K562 (cell line): ENCODE results near the gene AFF1. TPM values are rescaled to one million over a fixed set of nuclear protein-coding genes. Genes with fewer than 3 reads are reported as not detected.

ENCODE experiments used
- CBFA2T3 ChIP-seq: fragments of 450-650 bp; IDR thresholded peaks from 2 replicates; pipeline ENCODE4 v1.6.1; 2017
- CHD4 ChIP-seq: fragments of 200-600 bp; sonication (generic); IDR thresholded peaks from 3 replicates; pipeline ENCODE4 v1.6.1; 2012; ENCODE audit warnings: low read depth, mild to moderate bottlenecking, mixed read lengths, low read length, inconsistent platforms; ENCODE audit not compliant: insufficient read depth, insufficient replicate concordance, poor library complexity, severe bottlenecking
- FOS ChIP-seq: IDR thresholded peaks from 3 replicates; pipeline ENCODE4 v1.6.1; 2011; ENCODE audit not compliant: insufficient read length; ENCODE audit errors: extremely low read depth
- GABPA ChIP-seq: fragments of 200-800 bp; sonication (Bioruptor generic); conservative IDR thresholded peaks from 2 replicates; pipeline ENCODE4 v1.6.1; 2016; ENCODE audit warnings: low read depth, missing genetic modification characterization, missing compliant biosample characterization
- HNRNPLL ChIP-seq: fragments of 200-400 bp; formaldehyde crosslinking; IDR thresholded peaks from 2 replicates; pipeline ENCODE4 v1.6.1; 2017; ENCODE audit warnings: low read length, low read depth, mild to moderate bottlenecking; ENCODE audit not compliant: poor library complexity, severe bottlenecking
- MBD2 ChIP-seq: sonication (generic); IDR thresholded peaks from 2 replicates; pipeline ENCODE4 v1.6.1; 2016; ENCODE audit warnings: low read depth, borderline replicate concordance
- PML ChIP-seq: IDR thresholded peaks from 2 replicates; pipeline ENCODE4 v1.6.1; 2012; ENCODE audit warnings: low read length, inconsistent platforms
- REST ChIP-seq, 2 experiments: fragments of 450-650 bp; formaldehyde crosslinking in 1 of 2; IDR thresholded peaks; 2 replicates each; pipeline versions ENCODE4 v1.4.0 to v1.6.1; 2014 to 2020; ENCODE audit warnings: mild to moderate bottlenecking in 2 of 2, borderline replicate concordance in 1 of 2, low read depth in 1 of 2
- RUNX1 ChIP-seq: sonication (generic); IDR thresholded peaks from 2 replicates; pipeline ENCODE4 v1.6.1; 2016; ENCODE audit warnings: antibody characterized with exemption, low read depth
- SNIP1 ChIP-seq: fragments of 450-650 bp; IDR thresholded peaks from 2 replicates; pipeline ENCODE4 v1.7.1; 2017; ENCODE audit warnings: low read depth, mild to moderate bottlenecking
- TRIM24 ChIP-seq, 2 experiments: fragments of 450-650 bp; IDR thresholded peaks; 2 replicates each; pipeline ENCODE4 v1.6.1; 2016
- ZFPM2 ChIP-seq: fragments of 250-450 bp; sonication (Bioruptor Pico); IDR thresholded peaks from 2 replicates; pipeline ENCODE4 v1.5.1; 2022; ENCODE audit warnings: mild to moderate bottlenecking
- polyA plus RNA-seq, 8 experiments: library from polyadenylated mRNA; depleted of rRNA in 4 of 8; stranded (reverse) in 5 of 8; unstranded in 3 of 8; fragments of >200 nt; fragmentation: Nextera tagmentation in 2 of 8; fragmentation: Illumina TruSeq in 1 of 8; extraction: Ambion mirVana in 2 of 8; extraction: Trizol in 1 of 8; gene quantifications; 2 replicates each; pipeline versions ENCODE4 v1.2.1 to v1.2.3, GENCODE V29; 2011 to 2014; ENCODE audit warnings: inconsistent platforms in 1 of 8, missing spikeins in 1 of 8
- total RNA-seq, 7 experiments: library from RNA; depleted of rRNA in 6 of 7; stranded (reverse); fragments of >200 nt in 6 of 7; fragmentation: Illumina TruSeq in 2 of 7; extraction: Trizol in 2 of 7; gene quantifications; 2 replicates each; pipeline versions ENCODE4 v1.2.1 to v1.2.3, GENCODE V29; 2011 to 2021; ENCODE audit warnings: low replicate concordance in 1 of 7
- TF ChIP-seq, protein P1 (sequence below): fragments of 450-650 bp; IDR thresholded peaks from 2 replicates; pipeline ENCODE4 v1.6.1; 2017; ENCODE audit warnings: antibody characterized with exemption, mild to moderate bottlenecking
- TF ChIP-seq, protein P2 (sequence below): fragments of 250-450 bp; sonication (Bioruptor Pico); IDR thresholded peaks from 2 replicates; pipeline ENCODE4 v1.5.0; 2021

Gene AFF1
- total and polyA plus RNA-seq, 9 of the 15 experiments (the other 6 are each of a cell fraction or from before 2014, with no cell fraction given) = 4.1 to 47.5 (median 17.2) TPM

DNA sequence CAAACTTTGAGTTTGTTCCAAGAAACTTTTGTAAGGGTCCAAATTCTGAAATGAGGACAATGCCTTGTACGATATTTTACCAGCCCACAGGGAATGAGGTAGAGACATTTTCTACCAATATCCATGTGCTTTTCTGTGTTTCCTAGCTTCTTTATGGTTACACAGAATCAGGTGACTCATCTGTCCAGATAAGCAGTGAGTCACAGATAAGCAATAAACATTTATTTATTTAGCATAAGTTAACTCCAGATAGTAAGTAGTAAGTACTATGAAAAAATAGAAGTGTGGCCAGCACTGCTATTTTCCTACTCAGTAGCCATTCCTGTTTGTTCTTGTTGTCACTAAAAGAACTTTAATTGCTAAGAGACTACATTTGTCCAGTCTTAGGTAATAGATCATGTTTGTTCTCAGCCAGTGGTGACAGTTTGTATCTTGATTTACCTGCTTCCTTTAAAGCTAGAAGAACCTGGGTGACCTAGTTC lies 7.4 kb downstream of the AFF1 start (continued):
- no peak for TF ChIP-seq CHD4
- TF ChIP-seq TRIM24 (IDR thresholded peaks at IDR 0.05) = peak in 1 of 2 experiments; percentile 52; a peak in 1 of 4 replicates
- TF ChIP-seq GABPA (tag) = no peak
- TF ChIP-seq REST (IDR thresholded peaks at IDR 0.05; ENCODE audit: borderline replicate concordance) = peak; percentile 13; the same call in 1 of the 2 replicates
- no peak for TF ChIP-seq REST (CRISPR knock-in tag; IDR thresholded peaks at IDR 0.05; ENCODE audit: low read depth)
- TF ChIP-seq RUNX1 = no peak
- no peak for TF ChIP-seq SNIP1
- TF ChIP-seq, protein P1, sequence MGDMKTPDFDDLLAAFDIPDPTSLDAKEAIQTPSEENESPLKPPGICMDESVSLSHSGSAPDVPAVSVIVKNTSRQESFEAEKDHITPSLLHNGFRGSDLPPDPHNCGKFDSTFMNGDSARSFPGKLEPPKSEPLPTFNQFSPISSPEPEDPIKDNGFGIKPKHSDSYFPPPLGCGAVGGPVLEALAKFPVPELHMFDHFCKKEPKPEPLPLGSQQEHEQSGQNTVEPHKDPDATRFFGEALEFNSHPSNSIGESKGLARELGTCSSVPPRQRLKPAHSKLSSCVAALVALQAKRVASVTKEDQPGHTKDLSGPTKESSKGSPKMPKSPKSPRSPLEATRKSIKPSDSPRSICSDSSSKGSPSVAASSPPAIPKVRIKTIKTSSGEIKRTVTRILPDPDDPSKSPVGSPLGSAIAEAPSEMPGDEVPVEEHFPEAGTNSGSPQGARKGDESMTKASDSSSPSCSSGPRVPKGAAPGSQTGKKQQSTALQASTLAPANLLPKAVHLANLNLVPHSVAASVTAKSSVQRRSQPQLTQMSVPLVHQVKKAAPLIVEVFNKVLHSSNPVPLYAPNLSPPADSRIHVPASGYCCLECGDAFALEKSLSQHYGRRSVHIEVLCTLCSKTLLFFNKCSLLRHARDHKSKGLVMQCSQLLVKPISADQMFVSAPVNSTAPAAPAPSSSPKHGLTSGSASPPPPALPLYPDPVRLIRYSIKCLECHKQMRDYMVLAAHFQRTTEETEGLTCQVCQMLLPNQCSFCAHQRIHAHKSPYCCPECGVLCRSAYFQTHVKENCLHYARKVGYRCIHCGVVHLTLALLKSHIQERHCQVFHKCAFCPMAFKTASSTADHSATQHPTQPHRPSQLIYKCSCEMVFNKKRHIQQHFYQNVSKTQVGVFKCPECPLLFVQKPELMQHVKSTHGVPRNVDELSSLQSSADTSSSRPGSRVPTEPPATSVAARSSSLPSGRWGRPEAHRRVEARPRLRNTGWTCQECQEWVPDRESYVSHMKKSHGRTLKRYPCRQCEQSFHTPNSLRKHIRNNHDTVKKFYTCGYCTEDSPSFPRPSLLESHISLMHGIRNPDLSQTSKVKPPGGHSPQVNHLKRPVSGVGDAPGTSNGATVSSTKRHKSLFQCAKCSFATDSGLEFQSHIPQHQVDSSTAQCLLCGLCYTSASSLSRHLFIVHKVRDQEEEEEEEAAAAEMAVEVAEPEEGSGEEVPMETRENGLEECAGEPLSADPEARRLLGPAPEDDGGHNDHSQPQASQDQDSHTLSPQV = peak; percentile 79; the same call in 1 of the 2 replicates
- TF ChIP-seq MBD2 = no peak
- TF ChIP-seq PML = peak; percentile 29; the same call in 1 of the 2 replicates
- peak; percentile 74 for TF ChIP-seq CBFA2T3
- TF ChIP-seq ZFPM2 (CRISPR knock-in tag) = no peak
- peak; percentile 65 for TF ChIP-seq FOS
- TF ChIP-seq, protein P2, sequence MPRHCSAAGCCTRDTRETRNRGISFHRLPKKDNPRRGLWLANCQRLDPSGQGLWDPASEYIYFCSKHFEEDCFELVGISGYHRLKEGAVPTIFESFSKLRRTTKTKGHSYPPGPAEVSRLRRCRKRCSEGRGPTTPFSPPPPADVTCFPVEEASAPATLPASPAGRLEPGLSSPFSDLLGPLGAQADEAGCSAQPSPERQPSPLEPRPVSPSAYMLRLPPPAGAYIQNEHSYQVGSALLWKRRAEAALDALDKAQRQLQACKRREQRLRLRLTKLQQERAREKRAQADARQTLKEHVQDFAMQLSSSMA (CRISPR knock-in tag) = no peak
- TF ChIP-seq HNRNPLL = no peak
